CD4-positive, alpha-beta T cell (primary cell): ENCODE measurements around the gene CHST2. TPM values are rescaled to one million over a fixed set of nuclear protein-coding genes. Genes with fewer than 3 reads are reported as not detected.
"Not testable (repeated sequence)": the region's sequence is repeated elsewhere in the genome, so short reads cannot be mapped to it uniquely, and the experiment has no call there.

ENCODE experiments used
- ATAC-seq: fragments of 200-7000 bp; cut with Tn5 transposase; one replicate; pipeline ENCODE4 v1.10.0; 2022; ENCODE audit warnings: mild to moderate bottlenecking; ENCODE audit not compliant: poor library complexity
- CTCF ChIA-PET: fragments of 350-600 bp; sonication (Branson Sonifier 250); formaldehyde crosslinking; loops from one replicate; lab custom pipeline; 2021; ENCODE audit warnings: antibody characterized with exemption, inconsistent platforms; lab: Charles Lee
- POLR2A ChIA-PET: fragments of 350-600 bp; sonication (Branson Sonifier 250); formaldehyde crosslinking; loops from one replicate; lab custom pipeline; 2021; ENCODE audit warnings: antibody characterized with exemption, inconsistent platforms; lab: Charles Lee
- DNase-seq, 14 experiments: peaks; one replicate each; pipeline ENCODE4 v3.0.0-alpha.2; 2013 to 2020; ENCODE audit warnings: mixed read lengths in 2 of 14
- H3K27ac ChIP-seq, 2 donors: one replicate each; pipeline versions ENCODE4 v1.5.1 to v1.7.0; 2013; ENCODE audit warnings: low read length in 2 of 2, low read depth in 1 of 2, mild to moderate bottlenecking in 1 of 2
- H3K27me3 ChIP-seq, 2 experiments: 1 replicate in 1 of 2; 2 replicates in 1 of 2; pipeline versions ENCODE4 v1.6.1 to v1.7.0; 2013; ENCODE audit warnings: low read length in 2 of 2, control low read depth in 1 of 2, mild to moderate bottlenecking in 1 of 2, moderate library complexity in 1 of 2; ENCODE audit not compliant: insufficient read depth in 2 of 2, control insufficient read depth in 1 of 2
- H3K36me3 ChIP-seq: one replicate; pipeline ENCODE4 v1.6.1; 2013; ENCODE audit warnings: low read length, control low read depth; ENCODE audit not compliant: insufficient read depth
- H3K4me1 ChIP-seq: one replicate; pipeline ENCODE4 v1.6.1; 2013; ENCODE audit warnings: low read length, control low read depth; ENCODE audit not compliant: insufficient read depth
- H3K4me3 ChIP-seq: one replicate; pipeline ENCODE4 v1.5.1; 2013; ENCODE audit warnings: mild to moderate bottlenecking, low read length, moderate library complexity
- H3K9me3 ChIP-seq, 2 experiments: 1 replicate in 1 of 2; 2 replicates in 1 of 2; pipeline versions ENCODE4 v1.6.1 to v1.7.0; 2013; ENCODE audit warnings: low read length in 2 of 2, mild to moderate bottlenecking in 2 of 2, control low read depth in 1 of 2, moderate library complexity in 1 of 2; ENCODE audit not compliant: control insufficient read depth in 1 of 2, insufficient read depth in 1 of 2
- H3K27ac Mint-ChIP-seq: one replicate; pipeline ENCODE4 v1.8.0; 2020; ENCODE audit warnings: mixed read lengths
- H3K27me3 Mint-ChIP-seq: one replicate; pipeline ENCODE4 v1.8.0; 2021; ENCODE audit warnings: mixed read lengths
- H3K36me3 Mint-ChIP-seq: one replicate; pipeline ENCODE4 v1.8.0; 2021; ENCODE audit warnings: low read depth, mixed read lengths
- H3K4me1 Mint-ChIP-seq: one replicate; pipeline ENCODE4 v1.8.0; 2021; ENCODE audit warnings: low read depth, mixed read lengths
- H3K4me3 Mint-ChIP-seq: one replicate; pipeline ENCODE4 v1.8.0; 2020; ENCODE audit warnings: mild to moderate bottlenecking, mixed read lengths
- H3K9me3 Mint-ChIP-seq: one replicate; pipeline ENCODE4 v1.8.0; 2020; ENCODE audit warnings: mixed read lengths
- intact Hi-C, 2 experiments: fragments of 100-400 bp; cut with DNase I in 1 of 2; cut with micrococcal nuclease in 1 of 2; formaldehyde crosslinking; loops; one replicate each; pipeline versions ENCODE4 v1.15.1 to v1.9.0; 2023 to 2025; cut with DNase I, micrococcal nuclease
- total RNA-seq, 174 experiments: library from RNA in 2 of 174; stranded (reverse) in 2 of 174; gene quantifications; one replicate each; pipeline ENCODE4 v1.2.3 and lab custom pipeline; 2021 to 2026
- TF ChIP-seq, protein P1 (sequence below): fragments of 200-600 bp; IDR thresholded peaks from one replicate; pipeline ENCODE4 v1.8.0; 2022; ENCODE audit warnings: antibody characterized with exemption, mild to moderate bottlenecking

The CHST2 gene
- total RNA-seq, 2 experiments from 2014 or later: 2.0 TPM

DNA sequence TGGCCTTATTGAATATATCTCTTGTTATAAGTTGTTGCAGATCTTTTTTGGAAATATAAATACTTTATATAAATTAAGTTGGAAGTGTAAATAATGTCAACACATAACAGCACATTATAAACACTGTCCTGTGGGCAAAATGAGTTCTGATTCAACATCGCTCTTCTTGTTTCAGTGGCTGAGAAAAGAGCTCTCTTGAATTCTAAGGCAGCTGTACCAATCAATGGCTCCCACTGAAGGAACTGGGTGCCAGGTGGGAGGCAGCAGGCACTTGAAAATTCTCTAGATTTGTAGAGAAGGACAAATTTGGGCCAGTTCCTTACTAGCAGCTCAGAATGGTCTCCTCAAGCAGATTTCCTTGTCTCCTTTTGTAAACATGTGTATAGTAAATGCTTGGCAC lies 45.6 kb downstream of the CHST2 start:
- Mint-ChIP-seq H3K27ac (peak overlapping the region; percentile 83), H3K27me3 (no peaks in the 10 kb centered on the region), H3K9me3 (no peaks in the 10 kb centered on the region), H3K4me3 (peak overlapping the region; percentile 50), H3K36me3 (no peaks in the 10 kb centered on the region), H3K4me1 (peaks cover 70% of the 10 kb centered on the region)
- TF ChIP-seq, protein P1, sequence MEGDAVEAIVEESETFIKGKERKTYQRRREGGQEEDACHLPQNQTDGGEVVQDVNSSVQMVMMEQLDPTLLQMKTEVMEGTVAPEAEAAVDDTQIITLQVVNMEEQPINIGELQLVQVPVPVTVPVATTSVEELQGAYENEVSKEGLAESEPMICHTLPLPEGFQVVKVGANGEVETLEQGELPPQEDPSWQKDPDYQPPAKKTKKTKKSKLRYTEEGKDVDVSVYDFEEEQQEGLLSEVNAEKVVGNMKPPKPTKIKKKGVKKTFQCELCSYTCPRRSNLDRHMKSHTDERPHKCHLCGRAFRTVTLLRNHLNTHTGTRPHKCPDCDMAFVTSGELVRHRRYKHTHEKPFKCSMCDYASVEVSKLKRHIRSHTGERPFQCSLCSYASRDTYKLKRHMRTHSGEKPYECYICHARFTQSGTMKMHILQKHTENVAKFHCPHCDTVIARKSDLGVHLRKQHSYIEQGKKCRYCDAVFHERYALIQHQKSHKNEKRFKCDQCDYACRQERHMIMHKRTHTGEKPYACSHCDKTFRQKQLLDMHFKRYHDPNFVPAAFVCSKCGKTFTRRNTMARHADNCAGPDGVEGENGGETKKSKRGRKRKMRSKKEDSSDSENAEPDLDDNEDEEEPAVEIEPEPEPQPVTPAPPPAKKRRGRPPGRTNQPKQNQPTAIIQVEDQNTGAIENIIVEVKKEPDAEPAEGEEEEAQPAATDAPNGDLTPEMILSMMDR: no peak
- ChIA-PET CTCF (interaction anchor here (1.0 kb wide), 1 partner anchor 9 kb away, joined by 4 read pairs; no protein-coding TSS in a partner anchor), POLR2A (interaction anchor here (0.7 to 1.6 kb wide), 2 partner anchors 41 to 129 kb away, joined by 3 to 5 read pairs; no protein-coding TSS in a partner anchor)
- no peak overlapping the region for H3K4me3 ChIP-seq
- intact Hi-C loops: loop anchor here in 1 of 2 experiments (5.0 kb wide), 1 partner anchor 38 kb away; no protein-coding TSS in a partner anchor
- H3K9me3 ChIP-seq: no peaks in the 10 kb centered on the region
- no peaks in the 10 kb centered on the region for H3K36me3 ChIP-seq
- H3K4me1 ChIP-seq: peaks cover 34% of the 10 kb centered on the region
- ATAC-seq (no peak), DNase-seq (no peak)
- no peaks in the 10 kb centered on the region for H3K27me3 ChIP-seq
- no peak overlapping the region for H3K27ac ChIP-seq

DNA sequence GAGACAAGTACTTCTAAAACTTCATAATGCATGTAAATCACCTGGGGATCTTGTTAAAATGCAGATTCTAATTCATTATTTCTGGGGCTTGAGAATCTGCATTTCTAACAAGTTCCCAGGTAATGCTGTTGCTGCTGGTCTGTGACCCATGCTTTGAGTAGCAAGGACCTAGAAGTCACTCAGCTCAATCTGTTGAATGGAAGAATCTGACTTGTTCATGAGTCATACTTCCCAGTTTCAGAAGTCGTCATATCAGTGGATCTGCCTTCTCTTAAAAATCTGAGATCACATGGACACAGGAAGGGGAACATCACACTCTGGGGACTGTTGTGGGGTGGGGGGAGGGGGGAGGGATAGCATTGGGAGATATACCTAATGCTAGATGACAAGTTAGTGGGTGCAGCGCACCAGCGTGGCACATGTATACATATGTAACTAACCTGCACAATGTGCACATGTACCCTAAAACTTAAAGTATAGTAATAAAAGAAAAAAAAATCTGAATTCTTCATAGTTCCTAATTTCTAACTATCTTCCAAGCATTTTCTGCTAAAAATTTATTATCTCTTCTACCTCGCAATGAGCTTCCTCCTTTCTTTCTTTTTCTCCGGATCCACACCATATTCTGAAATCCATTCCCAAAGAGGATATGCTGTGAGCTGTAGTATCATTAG lies 46.2 kb downstream of the CHST2 start:
- not testable (repeated sequence) for H3K27me3 ChIP-seq, H3K9me3 Mint-ChIP-seq, H3K27me3 Mint-ChIP-seq, H3K27ac ChIP-seq, H3K9me3 ChIP-seq, H3K4me3 Mint-ChIP-seq, H3K4me3 ChIP-seq, H3K36me3 ChIP-seq, H3K36me3 Mint-ChIP-seq
- CTCF ChIA-PET: interaction anchor here (1.0 kb wide), 1 partner anchor 10 kb away, joined by 4 read pairs; no protein-coding TSS in a partner anchor
- Mint-ChIP-seq H3K27ac (peak overlapping the region; percentile 83), H3K4me1 (peaks cover 76% of the 10 kb centered on the region)
- peaks cover 40% of the 10 kb centered on the region for H3K4me1 ChIP-seq
- peak in 4 of 14 experiments; percentile 18 to 60 (median 36) for DNase-seq
- POLR2A ChIA-PET: interaction anchor here (1.5 to 1.6 kb wide), 2 partner anchors 9 to 41 kb away, joined by 5 read pairs; no protein-coding TSS in a partner anchor
- ATAC-seq: peak; percentile 38
- intact Hi-C loops: loop anchor here in 1 of 2 experiments (5.0 kb wide), 1 partner anchor 38 kb away; no protein-coding TSS in a partner anchor

DNA sequence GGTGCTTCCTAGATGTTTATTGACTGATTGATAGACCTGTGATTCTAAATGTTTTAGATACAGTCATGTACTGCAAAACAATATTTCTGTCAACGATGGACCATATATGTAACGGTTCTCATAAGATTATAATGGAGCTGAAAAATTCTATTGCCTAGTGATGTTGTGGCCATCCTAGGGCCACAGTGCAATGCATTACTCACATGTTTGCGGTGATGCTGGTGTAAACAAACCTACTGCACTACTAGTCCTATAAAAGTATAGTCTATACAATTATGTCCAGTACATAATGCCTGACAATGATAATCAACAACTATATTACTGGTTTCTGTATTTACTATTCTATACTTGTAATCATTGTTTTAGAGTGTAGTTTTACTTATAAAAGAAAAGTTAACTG lies 46.8 kb downstream of the CHST2 start:
- Histone ChIP-seq H3K36me3 (no peaks in the 10 kb centered on the region), H3K27me3 (no peaks in the 10 kb centered on the region), H3K27ac (no peak overlapping the region), H3K9me3 (no peaks in the 10 kb centered on the region), H3K4me1 (peaks cover 41% of the 10 kb centered on the region), H3K4me3 (no peak overlapping the region)
- DNase-seq (no peak), ATAC-seq (no peak)
- ChIA-PET CTCF (no interaction called here), POLR2A (interaction anchor here (0.7 to 1.5 kb wide), 2 partner anchors 10 to 165 kb away, joined by 4 to 5 read pairs; partner anchors contain the start of gene U2SURP)
- no peak overlapping the region for H3K27ac Mint-ChIP-seq
- intact Hi-C loops: loop anchor here in 1 of 2 experiments (5.0 kb wide), 1 partner anchor 39 kb away; no protein-coding TSS in a partner anchor
- no peaks in the 10 kb centered on the region for H3K27me3 Mint-ChIP-seq
- no peaks in the 10 kb centered on the region for H3K36me3 Mint-ChIP-seq
- TF ChIP-seq, protein P1: no peak
- no peak overlapping the region for H3K4me3 Mint-ChIP-seq
- peaks cover 82% of the 10 kb centered on the region for H3K4me1 Mint-ChIP-seq
- no peaks in the 10 kb centered on the region for H3K9me3 Mint-ChIP-seq
